HEK293T (cell line): Measurements from ENCODE around the gene OTUD4.
"Not testable (repeated sequence)": the region's sequence is repeated elsewhere in the genome, so short reads cannot be mapped to it uniquely, and the experiment has no call there.

ENCODE experiments used
- CTCF ChIA-PET: fragments of 350-600 bp; formaldehyde crosslinking; extraction: SDS; loops from one replicate; lab custom pipeline; 2021; ENCODE audit warnings: antibody characterized with exemption, inconsistent platforms; lab: Yijun Ruan, JAX
- POLR2A ChIA-PET: fragments of 350-600 bp; formaldehyde crosslinking; extraction: SDS; loops from one replicate; lab custom pipeline; 2020; ENCODE audit warnings: antibody characterized with exemption, inconsistent platforms; lab: Yijun Ruan, JAX
- DNase-seq: peaks from one replicate; pipeline ENCODE4 v3.0.0; 2012; ENCODE audit warnings: mixed read lengths; ENCODE audit errors: extremely low spot score
- ARNT ChIP-seq: fragments of 450-650 bp; IDR thresholded peaks from 2 replicates; pipeline ENCODE4 v1.6.1; 2017; ENCODE audit warnings: mild to moderate bottlenecking
- BHLHE40 ChIP-seq: fragments of 450-650 bp; IDR thresholded peaks from 2 replicates; pipeline ENCODE4 v1.6.1; 2016; ENCODE audit warnings: mild to moderate bottlenecking, moderate library complexity, borderline replicate concordance
- CTBP1 ChIP-seq: fragments of 450-650 bp; IDR thresholded peaks from 2 replicates; pipeline ENCODE4 v1.6.1; 2016; ENCODE audit warnings: borderline replicate concordance
- ELF4 ChIP-seq: fragments of 450-650 bp; IDR thresholded peaks from 2 replicates; pipeline ENCODE4 v1.6.1; 2017; ENCODE audit warnings: antibody characterized with exemption
- FOXA1 ChIP-seq: fragments of 450-650 bp; IDR thresholded peaks from 2 replicates; pipeline ENCODE4 v1.6.1; 2016; ENCODE audit warnings: mild to moderate bottlenecking
- FOXK2 ChIP-seq: fragments of 450-650 bp; IDR thresholded peaks from 2 replicates; pipeline ENCODE4 v1.6.1; 2016; ENCODE audit warnings: mild to moderate bottlenecking
- FOXM1 ChIP-seq: fragments of 450-650 bp; IDR thresholded peaks from 2 replicates; pipeline ENCODE4 v1.6.1; 2017; ENCODE audit warnings: mild to moderate bottlenecking, borderline replicate concordance
- HDGF ChIP-seq: fragments of 450-650 bp; IDR thresholded peaks from 2 replicates; pipeline ENCODE4 v1.6.1; 2017; ENCODE audit warnings: antibody characterized with exemption, borderline replicate concordance
- L3MBTL2 ChIP-seq: fragments of 450-650 bp; conservative IDR thresholded peaks from 2 replicates; pipeline ENCODE4 v1.6.1; 2016; ENCODE audit warnings: mild to moderate bottlenecking
- LEF1 ChIP-seq: fragments of 450-650 bp; IDR thresholded peaks from 2 replicates; pipeline ENCODE4 v1.6.1; 2017; ENCODE audit warnings: mild to moderate bottlenecking, borderline replicate concordance
- NFRKB ChIP-seq: fragments of 450-650 bp; IDR thresholded peaks from 2 replicates; pipeline ENCODE4 v1.6.1; 2016; ENCODE audit warnings: mild to moderate bottlenecking, moderate library complexity
- PKNOX1 ChIP-seq: fragments of 450-650 bp; IDR thresholded peaks from 2 replicates; pipeline ENCODE4 v1.6.1; 2016
- SP1 ChIP-seq: fragments of 450-650 bp; IDR thresholded peaks from 2 replicates; pipeline ENCODE4 v1.6.1; 2017
- SUZ12 ChIP-seq: fragments of 450-650 bp; IDR thresholded peaks from 2 replicates; pipeline ENCODE4 v1.6.1; 2016; ENCODE audit warnings: mild to moderate bottlenecking
- TARDBP ChIP-seq: fragments of 450-650 bp; IDR thresholded peaks from 2 replicates; pipeline ENCODE4 v1.6.1; 2016
- ZNF384 ChIP-seq: fragments of 450-650 bp; IDR thresholded peaks from 2 replicates; pipeline ENCODE4 v1.6.1; 2016

The OTUD4 gene

GRCh38 chr4:145156986-145157385, 23.4 kb downstream of the OTUD4 start:
- ChIA-PET CTCF (no interaction called here), POLR2A (no interaction called here)
- no peak for DNase-seq
- TF ChIP-seq FOXM1 (no peak), FOXA1 (no peak), LEF1 (no peak), HDGF (no peak), ARNT (no peak), BHLHE40 (no peak), L3MBTL2 (no peak), SUZ12 (no peak), NFRKB (no peak), ZNF384 (no peak), PKNOX1 (no peak), SP1 (no peak), FOXK2 (no peak), CTBP1 (no peak), TARDBP (no peak), ELF4 (no peak)

GRCh38 chr4:145155268-145155870, 25.0 kb downstream of the OTUD4 start:
- POLR2A ChIA-PET = no interaction called here
- DNase-seq = no peak
- CTCF ChIA-PET = interaction anchor here (0.8 kb wide), 1 partner anchor 12 kb away, joined by 3 read pairs; no protein-coding TSS in a partner anchor
- TF ChIP-seq PKNOX1 (no peak), HDGF (no peak), SP1 (no peak), FOXM1 (no peak), NFRKB (no peak), BHLHE40 (no peak), L3MBTL2 (no peak), FOXK2 (no peak), LEF1 (no peak)

GRCh38 chr4:145154573-145154972, 25.8 kb downstream of the OTUD4 start:
- no peak for DNase-seq
- TF ChIP-seq ARNT (no peak), NFRKB (no peak), BHLHE40 (no peak), FOXM1 (no peak), PKNOX1 (no peak), ZNF384 (no peak)
- POLR2A ChIA-PET = no interaction called here
- CTCF ChIA-PET = no interaction called here

GRCh38 chr4:145153904-145154298, 26.5 kb downstream of the OTUD4 start:
- DNase-seq = no peak
- TF ChIP-seq SUZ12 (no peak), L3MBTL2 (no peak), SP1 (no peak)
- ChIA-PET CTCF (no interaction called here), POLR2A (no interaction called here)

GRCh38 chr4:145153181-145153903, 27.0 kb downstream of the OTUD4 start:
- TF ChIP-seq NFRKB = no peak
- no peak for TF ChIP-seq ARNT
- no peak for TF ChIP-seq PKNOX1
- no peak for TF ChIP-seq ZNF384
- DNase-seq = no peak
- ChIA-PET CTCF (no interaction called here), POLR2A (no interaction called here)

GRCh38 chr4:145148980-145149379, 31.4 kb downstream of the OTUD4 start:
- DNase-seq = no peak
- ChIA-PET CTCF (no interaction called here), POLR2A (no interaction called here)
- no peak for TF ChIP-seq HDGF
- no peak for TF ChIP-seq SP1
- TF ChIP-seq BHLHE40 = no peak
- no peak for TF ChIP-seq PKNOX1

GRCh38 chr4:145136219-145136618, 44.2 kb downstream of the OTUD4 start:
- POLR2A ChIA-PET, CTCF ChIA-PET: not testable (repeated sequence)

More at GRCh38 chr4:145136219-145136618, 44.2 kb downstream of the OTUD4 start:
- not testable (repeated sequence) for DNase-seq
